VCaP (cell line): ENCODE results near the gene GCNT2.
"Not testable (repeated sequence)": the region's sequence is repeated elsewhere in the genome, so short reads cannot be mapped to it uniquely, and the experiment has no call there.

Experiments
- H3K27ac ChIP-seq: fragments of 450-650 bp; 2 replicates; pipeline ENCODE4 v1.5.1; 2017
- CTCF ChIP-seq: fragments of 450-650 bp; conservative IDR thresholded peaks from 2 replicates; pipeline ENCODE4 v1.5.1; 2017; ENCODE audit warnings: mild to moderate bottlenecking, moderate library complexity

GCNT2 gene

GRCh38 chr6:10576226-10576625 is 55.1 kb downstream of the GCNT2 start:
- H3K27ac ChIP-seq, result no peak overlapping the region
- TF ChIP-seq CTCF, result no peak

GRCh38 chr6:10577112-10577511 is 56.0 kb downstream of the GCNT2 start:
- no peak for TF ChIP-seq CTCF
- no peak overlapping the region for H3K27ac ChIP-seq

- no peak for TF ChIP-seq CTCF
- no peak overlapping the region for H3K27ac ChIP-seq
These were observed 57.6 kb downstream of the GCNT2 start for GRCh38 chr6:10578723-10579122.

- TF ChIP-seq CTCF, result no peak
- no peak overlapping the region for H3K27ac ChIP-seq
These were observed 58.7 kb downstream of the GCNT2 start for GRCh38 chr6:10579803-10580202.

- H3K27ac ChIP-seq, result no peak overlapping the region
- TF ChIP-seq CTCF, result no peak
These were observed 59.4 kb downstream of the GCNT2 start for GRCh38 chr6:10580570-10580969.

GRCh38 chr6:10581402-10581801 is 60.3 kb downstream of the GCNT2 start:
- not testable (repeated sequence) for H3K27ac ChIP-seq

- H3K27ac ChIP-seq, result no peak overlapping the region
- no peak for TF ChIP-seq CTCF
These were observed 61.8 kb downstream of the GCNT2 start for GRCh38 chr6:10582774-10583508.

GRCh38 chr6:10583509-10583901 is 62.4 kb downstream of the GCNT2 start:
- no peak for TF ChIP-seq CTCF
- H3K27ac ChIP-seq, result no peak overlapping the region
